Fibroblast of lung (primary cell): Measurements from ENCODE around the gene MOG.

Source experiments
- EZH2 ChIP-seq: IDR thresholded peaks from 2 replicates; pipeline ENCODE4 v1.5.1; 2012; ENCODE audit warnings: low read length, control low read depth, mild to moderate bottlenecking; ENCODE audit errors: missing control alignments
- TF ChIP-seq, protein P1 (sequence below), 2 donors: IDR thresholded peaks in 1 of 2; conservative IDR thresholded peaks in 1 of 2; 1 replicate in 1 of 2; 2 replicates in 1 of 2; pipeline ENCODE4 v1.5.1; 2011 to 2012; ENCODE audit warnings: low read length in 2 of 2, control low read depth in 1 of 2, inconsistent platforms in 1 of 2, low read depth in 1 of 2, mild to moderate bottlenecking in 1 of 2

DNA sequence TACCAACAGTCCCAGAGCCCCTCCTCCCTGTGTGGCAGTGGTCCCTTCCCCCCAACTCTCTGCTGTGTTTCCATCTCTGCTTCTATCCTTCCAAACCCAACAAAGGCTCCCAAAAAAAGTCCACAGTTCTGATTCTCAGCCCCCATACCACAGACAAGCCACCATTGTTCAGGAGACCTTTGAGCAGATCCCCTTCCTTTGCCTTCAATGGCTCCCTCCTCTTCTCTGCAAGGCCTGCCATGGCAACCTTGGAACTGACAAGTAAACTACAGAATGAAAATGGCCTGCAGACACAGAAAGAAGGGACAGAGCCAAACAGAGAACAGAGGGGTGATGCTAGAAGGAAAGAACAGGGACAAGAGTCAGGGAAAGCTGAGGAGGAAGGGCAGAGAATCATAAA, 48.8 kb upstream of the MOG start:
- TF ChIP-seq EZH2: no peak
- TF ChIP-seq, protein P1, sequence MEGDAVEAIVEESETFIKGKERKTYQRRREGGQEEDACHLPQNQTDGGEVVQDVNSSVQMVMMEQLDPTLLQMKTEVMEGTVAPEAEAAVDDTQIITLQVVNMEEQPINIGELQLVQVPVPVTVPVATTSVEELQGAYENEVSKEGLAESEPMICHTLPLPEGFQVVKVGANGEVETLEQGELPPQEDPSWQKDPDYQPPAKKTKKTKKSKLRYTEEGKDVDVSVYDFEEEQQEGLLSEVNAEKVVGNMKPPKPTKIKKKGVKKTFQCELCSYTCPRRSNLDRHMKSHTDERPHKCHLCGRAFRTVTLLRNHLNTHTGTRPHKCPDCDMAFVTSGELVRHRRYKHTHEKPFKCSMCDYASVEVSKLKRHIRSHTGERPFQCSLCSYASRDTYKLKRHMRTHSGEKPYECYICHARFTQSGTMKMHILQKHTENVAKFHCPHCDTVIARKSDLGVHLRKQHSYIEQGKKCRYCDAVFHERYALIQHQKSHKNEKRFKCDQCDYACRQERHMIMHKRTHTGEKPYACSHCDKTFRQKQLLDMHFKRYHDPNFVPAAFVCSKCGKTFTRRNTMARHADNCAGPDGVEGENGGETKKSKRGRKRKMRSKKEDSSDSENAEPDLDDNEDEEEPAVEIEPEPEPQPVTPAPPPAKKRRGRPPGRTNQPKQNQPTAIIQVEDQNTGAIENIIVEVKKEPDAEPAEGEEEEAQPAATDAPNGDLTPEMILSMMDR (conservative IDR thresholded peaks at IDR 0.05 in 1 of 2, IDR thresholded peaks at IDR 0.05 in 1 of 2; ENCODE audit: low read depth in 1 of 2, low read length in 2 of 2): no peak
